ENCODE measurements around the gene ZBTB24.

GRCh38 chr6:109485266-109485935, 2.4 kb upstream of the ZBTB24 start:
- no peak for TF ChIP-seq CTCF (IDR thresholded peaks at IDR 0.05)
- no peak for TF ChIP-seq POLR2AphosphoS5 (IDR thresholded peaks at IDR 0.05)
- no peak for TF ChIP-seq POLR2A (IDR thresholded peaks at IDR 0.05; ENCODE audit: low read depth)
